HG03565 (cell line): ENCODE data around the gene SELPLG.
"Not testable (repeated sequence)": the region's sequence is repeated elsewhere in the genome, so short reads cannot be mapped to it uniquely, and the experiment has no call there.

Experiments
- ATAC-seq: cut with Tn5 transposase; IDR thresholded peaks from one replicate; pipeline ENCODE4 v1.9.1; 2021; ENCODE audit warnings: mild to moderate bottlenecking, moderate library complexity; ENCODE audit not compliant: unreplicated experiment

Gene SELPLG

GRCh38 chr12:108575199-108575912 lies 58.3 kb downstream of the SELPLG start:
- ATAC-seq, result no peak

- not testable (repeated sequence) for ATAC-seq
Measured at GRCh38 chr12:108574276-108574675, 59.4 kb downstream of the SELPLG start.

GRCh38 chr12:108573317-108573716 lies 60.4 kb downstream of the SELPLG start:
- peak; percentile 21 for ATAC-seq

DNA sequence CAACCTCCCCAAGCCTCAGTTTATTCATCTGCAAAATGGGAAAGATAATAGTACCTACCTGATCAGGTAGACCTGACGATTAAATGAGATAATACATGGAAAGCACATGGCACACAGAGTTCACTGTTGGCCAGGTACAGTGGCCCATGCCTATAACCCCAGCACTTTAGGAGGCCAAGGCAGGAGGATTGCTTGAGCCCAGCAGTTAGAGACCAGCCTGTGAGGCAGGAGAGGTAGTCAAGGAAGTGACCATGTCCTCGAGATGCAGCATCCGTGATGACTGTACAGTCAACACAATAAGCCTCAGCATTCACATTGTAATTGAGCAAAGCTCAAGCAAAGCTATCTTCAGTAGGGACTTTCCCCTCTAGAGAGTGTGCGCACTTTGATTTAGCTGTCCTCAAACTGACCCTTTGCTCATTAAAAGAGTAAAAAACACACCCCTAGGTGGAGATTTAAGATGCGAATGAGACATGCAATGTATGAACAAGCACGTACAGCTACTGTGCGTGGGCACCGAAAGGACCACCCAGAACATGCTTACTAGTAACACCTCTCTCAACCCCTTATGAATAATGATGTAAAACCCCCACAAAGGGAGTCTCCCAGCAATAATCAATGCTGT lies 61.4 kb downstream of the SELPLG start:
- ATAC-seq, result no peak
